ENCODE data around the gene CP.

Gene CP

DNA sequence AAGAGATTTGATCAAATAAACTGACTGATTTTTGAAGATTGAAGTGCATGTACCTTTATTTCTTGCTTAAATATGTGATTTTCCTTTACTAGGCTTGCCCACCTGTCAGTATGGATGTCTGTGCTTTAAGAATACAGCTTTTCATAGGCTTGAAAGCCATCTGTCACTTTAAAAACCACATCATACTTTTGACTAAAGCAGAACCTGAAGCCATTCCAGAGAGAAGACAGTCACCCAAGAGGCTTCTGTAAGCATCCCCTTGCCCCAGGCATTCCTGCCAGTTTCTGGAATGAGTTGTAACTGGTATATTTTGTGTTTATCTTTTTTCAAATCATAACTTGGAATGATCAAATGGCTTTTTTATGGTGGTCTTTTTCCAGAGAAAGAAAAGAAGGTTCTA lies 68.2 kb downstream of the CP start:
- Histone ChIP-seq H3K4me3 (ENCODE audit: low read depth, low read length, poor library complexity, severe bottlenecking) (no peak overlapping the region), H3K79me2 (ENCODE audit: insufficient read depth, low read length) (no peaks in the 10 kb centered on the region), H3K9me2 (ENCODE audit: low read depth, low read length) (no peaks in the 10 kb centered on the region), H3K4me1 (ENCODE audit: insufficient read depth, low read length, severe bottlenecking) (peaks cover 4% of the 10 kb centered on the region), H3K4me2 (ENCODE audit: low read length) (no peak overlapping the region), H3K27ac (ENCODE audit: low read depth, low read length, poor library complexity, severe bottlenecking) (no peak overlapping the region), H4K20me1 (ENCODE audit: insufficient read depth, low read length) (no peaks in the 10 kb centered on the region), H3K9me3 (ENCODE audit: low read length) (no peaks in the 10 kb centered on the region), H3F3A (ENCODE audit: insufficient read depth, low read length) (no peaks in the 10 kb centered on the region), H2AFZ (ENCODE audit: low read length) (no peak overlapping the region), H3K36me3 (ENCODE audit: insufficient read depth, low read length) (peaks cover 80% of the 10 kb centered on the region), H3K9ac (ENCODE audit: low read length) (no peak overlapping the region), H3K27me3 (ENCODE audit: insufficient read depth, low read length) (no peaks in the 10 kb centered on the region)
- TF ChIP-seq, protein P1, sequence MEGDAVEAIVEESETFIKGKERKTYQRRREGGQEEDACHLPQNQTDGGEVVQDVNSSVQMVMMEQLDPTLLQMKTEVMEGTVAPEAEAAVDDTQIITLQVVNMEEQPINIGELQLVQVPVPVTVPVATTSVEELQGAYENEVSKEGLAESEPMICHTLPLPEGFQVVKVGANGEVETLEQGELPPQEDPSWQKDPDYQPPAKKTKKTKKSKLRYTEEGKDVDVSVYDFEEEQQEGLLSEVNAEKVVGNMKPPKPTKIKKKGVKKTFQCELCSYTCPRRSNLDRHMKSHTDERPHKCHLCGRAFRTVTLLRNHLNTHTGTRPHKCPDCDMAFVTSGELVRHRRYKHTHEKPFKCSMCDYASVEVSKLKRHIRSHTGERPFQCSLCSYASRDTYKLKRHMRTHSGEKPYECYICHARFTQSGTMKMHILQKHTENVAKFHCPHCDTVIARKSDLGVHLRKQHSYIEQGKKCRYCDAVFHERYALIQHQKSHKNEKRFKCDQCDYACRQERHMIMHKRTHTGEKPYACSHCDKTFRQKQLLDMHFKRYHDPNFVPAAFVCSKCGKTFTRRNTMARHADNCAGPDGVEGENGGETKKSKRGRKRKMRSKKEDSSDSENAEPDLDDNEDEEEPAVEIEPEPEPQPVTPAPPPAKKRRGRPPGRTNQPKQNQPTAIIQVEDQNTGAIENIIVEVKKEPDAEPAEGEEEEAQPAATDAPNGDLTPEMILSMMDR (IDR thresholded peaks at IDR 0.05; ENCODE audit: low read length) = no peak
- no peak for TF ChIP-seq EZH2 (IDR thresholded peaks at IDR 0.05; ENCODE audit: borderline replicate concordance, low read length)

- Histone ChIP-seq H3K9me3 (ENCODE audit: low read length) (no peaks in the 10 kb centered on the region), H3K27ac (ENCODE audit: low read depth, low read length, poor library complexity, severe bottlenecking) (no peak overlapping the region), H3K36me3 (ENCODE audit: insufficient read depth, low read length) (peaks cover 73% of the 10 kb centered on the region), H4K20me1 (ENCODE audit: insufficient read depth, low read length) (no peaks in the 10 kb centered on the region), H3K4me2 (ENCODE audit: low read length) (no peak overlapping the region), H3K9ac (ENCODE audit: low read length) (no peak overlapping the region), H3K27me3 (ENCODE audit: insufficient read depth, low read length) (no peaks in the 10 kb centered on the region), H3K9me2 (ENCODE audit: low read depth, low read length) (no peaks in the 10 kb centered on the region), H3K79me2 (ENCODE audit: insufficient read depth, low read length) (no peaks in the 10 kb centered on the region), H3F3A (ENCODE audit: insufficient read depth, low read length) (no peaks in the 10 kb centered on the region), H2AFZ (ENCODE audit: low read length) (no peak overlapping the region), H3K4me3 (ENCODE audit: low read depth, low read length, poor library complexity, severe bottlenecking) (no peak overlapping the region), H3K4me1 (ENCODE audit: insufficient read depth, low read length, severe bottlenecking) (peaks cover 4% of the 10 kb centered on the region)
- TF ChIP-seq, protein P1 (IDR thresholded peaks at IDR 0.05; ENCODE audit: low read length) = no peak
- no peak for TF ChIP-seq EZH2 (IDR thresholded peaks at IDR 0.05; ENCODE audit: borderline replicate concordance, low read length)
Measured at GRCh38 chr3:149152420-149152819, 69.2 kb downstream of the CP start.

DNA sequence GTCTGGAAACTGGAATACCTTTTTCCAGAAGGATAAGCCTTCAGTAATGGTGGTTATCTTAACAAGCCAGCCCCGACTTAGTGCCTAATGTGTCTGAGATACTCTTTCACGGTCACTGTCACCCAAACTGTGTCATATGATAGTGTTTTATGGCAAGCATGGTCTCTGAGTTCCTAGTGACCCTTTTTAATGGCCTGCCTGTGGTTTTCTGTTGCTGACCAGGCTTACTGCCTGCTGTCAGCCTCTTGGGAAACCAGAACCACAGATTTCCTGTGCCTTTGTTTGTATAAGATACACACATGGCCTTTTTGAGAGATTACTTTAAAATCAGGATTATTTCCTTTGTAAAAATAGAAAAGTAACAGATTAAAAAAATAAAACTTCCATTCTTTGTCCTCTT lies 69.8 kb downstream of the CP start:
- no peak overlapping the region for H3K27ac ChIP-seq (ENCODE audit: low read depth, low read length, poor library complexity, severe bottlenecking)
- no peaks in the 10 kb centered on the region for H3F3A ChIP-seq (ENCODE audit: insufficient read depth, low read length)
- no peaks in the 10 kb centered on the region for H3K27me3 ChIP-seq (ENCODE audit: insufficient read depth, low read length)
- no peak overlapping the region for H3K4me3 ChIP-seq (ENCODE audit: low read depth, low read length, poor library complexity, severe bottlenecking)
- peaks cover 74% of the 10 kb centered on the region; the same call in 1 of the 2 replicates for H3K36me3 ChIP-seq (ENCODE audit: insufficient read depth, low read length)
- no peaks in the 10 kb centered on the region for H3K9me3 ChIP-seq (ENCODE audit: low read length)
- H3K4me1 ChIP-seq (ENCODE audit: insufficient read depth, low read length, severe bottlenecking) = peaks cover 4% of the 10 kb centered on the region
- no peak overlapping the region for H3K4me2 ChIP-seq (ENCODE audit: low read length)
- H3K9me2 ChIP-seq (ENCODE audit: low read depth, low read length) = no peaks in the 10 kb centered on the region
- H3K9ac ChIP-seq (ENCODE audit: low read length) = no peak overlapping the region
- no peak overlapping the region for H2AFZ ChIP-seq (ENCODE audit: low read length)
- no peaks in the 10 kb centered on the region for H4K20me1 ChIP-seq (ENCODE audit: insufficient read depth, low read length)
- no peaks in the 10 kb centered on the region for H3K79me2 ChIP-seq (ENCODE audit: insufficient read depth, low read length)
- TF ChIP-seq, protein P1 (IDR thresholded peaks at IDR 0.05; ENCODE audit: low read length) = no peak
- TF ChIP-seq EZH2 (IDR thresholded peaks at IDR 0.05; ENCODE audit: borderline replicate concordance, low read length) = no peak

All from OCI-LY1 (cell line).